OCI-LY7 (cell line): ENCODE data around the gene ELK4. TPM values are rescaled to one million over a fixed set of nuclear protein-coding genes. Genes with fewer than 3 reads are reported as not detected.
A peak's percentile ranks its signal among the peaks of the same experiment; 100 is the strongest.

ENCODE experiments used
- BruUV-seq: library from RNA; stranded (reverse); fragments of 400-500 nt; replicated peaks from 2 replicates; lab custom pipeline; 2021; lab: Mats Ljungman, UMichigan
- CTCF ChIA-PET: fragments of 300-600 bp; sonication (Branson Sonifier 250); formaldehyde crosslinking; loops from one replicate; lab custom pipeline; 2022; ENCODE audit warnings: antibody characterized with exemption; ENCODE audit not compliant: unreplicated experiment; lab: Charles Lee
- POLR2A ChIA-PET: fragments of 300-600 bp; sonication (Branson Sonifier 250); formaldehyde crosslinking; loops from one replicate; lab custom pipeline; 2022; ENCODE audit warnings: antibody characterized with exemption; lab: Charles Lee
- DNase-seq: peaks from one replicate; pipeline ENCODE4 v3.0.0-alpha.2; 2015; ENCODE audit warnings: low spot score
- H2AFZ ChIP-seq: fragments of 200-600 bp; sonication (generic), shearing (Covaris generic); 2 replicates; pipeline ENCODE4 v1.6.1; 2014; ENCODE audit warnings: mild to moderate bottlenecking, antibody characterized with exemption, low read length, moderate library complexity
- H3K27ac ChIP-seq: fragments of 200-600 bp; sonication (generic); 2 replicates; pipeline ENCODE4 v1.5.1; 2014; ENCODE audit warnings: mixed run types, low read depth, mild to moderate bottlenecking, moderate library complexity, low read length, inconsistent platforms; ENCODE audit not compliant: poor library complexity, severe bottlenecking
- H3K36me3 ChIP-seq: fragments of 200-600 bp; sonication (generic); 2 replicates; pipeline ENCODE4 v1.6.1; 2014; ENCODE audit warnings: mild to moderate bottlenecking, antibody characterized with exemption, low read length, moderate library complexity, mixed read lengths; ENCODE audit not compliant: insufficient read depth
- H3K4me1 ChIP-seq: fragments of 200-600 bp; sonication (generic); 2 replicates; pipeline ENCODE4 v1.5.1; 2014; ENCODE audit warnings: mild to moderate bottlenecking, low read length; ENCODE audit not compliant: insufficient read depth, poor library complexity, severe bottlenecking
- H3K4me2 ChIP-seq: fragments of 200-600 bp; sonication (generic); 2 replicates; pipeline ENCODE4 v1.6.1; 2014; ENCODE audit warnings: mild to moderate bottlenecking, low read length
- H3K4me3 ChIP-seq: fragments of 200-600 bp; sonication (generic); 2 replicates; pipeline ENCODE4 v1.5.1; 2014; ENCODE audit warnings: mild to moderate bottlenecking, low read depth, low read length; ENCODE audit not compliant: poor library complexity, severe bottlenecking
- H3K79me2 ChIP-seq: fragments of 200-600 bp; sonication (generic); 2 replicates; pipeline ENCODE4 v1.6.1; 2016; ENCODE audit warnings: low read depth, mild to moderate bottlenecking, low read length, moderate library complexity, mixed read lengths; ENCODE audit not compliant: insufficient read depth
- H3K9me2 ChIP-seq: fragments of 200-600 bp; sonication (generic); 2 replicates; pipeline ENCODE4 v1.6.1; 2016; ENCODE audit warnings: mild to moderate bottlenecking, low read length, mixed read lengths; ENCODE audit not compliant: insufficient read depth
- H3K9me3 ChIP-seq: fragments of 200-600 bp; sonication (generic); 2 replicates; pipeline ENCODE4 v1.6.1; 2014; ENCODE audit warnings: mild to moderate bottlenecking, mixed run types, low read length, mixed read lengths
- H4K20me1 ChIP-seq: fragments of 200-600 bp; sonication (generic); 2 replicates; pipeline ENCODE4 v1.6.1; 2014; ENCODE audit warnings: mild to moderate bottlenecking, antibody characterized with exemption, low read length, moderate library complexity, mixed read lengths; ENCODE audit not compliant: insufficient read depth
- EZH2phosphoT487 ChIP-seq: fragments of 200-600 bp; sonication (generic); IDR thresholded peaks from 2 replicates; pipeline ENCODE4 v1.6.1; 2018; ENCODE audit warnings: low read depth, borderline replicate concordance, mild to moderate bottlenecking, mixed run types, antibody characterized with exemption, low read length, moderate library complexity, mixed read lengths
- intact Hi-C: fragments of 100-400 bp; cut with micrococcal nuclease; formaldehyde crosslinking; loops from one replicate; pipeline ENCODE4 v1.10.0; 2022; ENCODE audit not compliant: unreplicated experiment
- total RNA-seq, 2 experiments: library from RNA; depleted of rRNA in 1 of 2; stranded (reverse); fragments of >200 nt in 1 of 2; shearing (Covaris generic) in 1 of 2; gene quantifications; 2 replicates each; pipeline ENCODE4 v1.2.3, GENCODE V29; 2014 to 2022
- TF ChIP-seq, protein P1 (sequence below): fragments of 200-600 bp; sonication (generic); conservative IDR thresholded peaks from 2 replicates; pipeline ENCODE4 v1.5.1; 2014; ENCODE audit warnings: mild to moderate bottlenecking, antibody characterized with exemption, low read length, moderate library complexity, mixed read lengths

ELK4 gene
- total RNA-seq, 2 experiments from 2014 or later: 26.4 to 88.3 TPM

- TF ChIP-seq EZH2phosphoT487: no peak
- TF ChIP-seq, protein P1, sequence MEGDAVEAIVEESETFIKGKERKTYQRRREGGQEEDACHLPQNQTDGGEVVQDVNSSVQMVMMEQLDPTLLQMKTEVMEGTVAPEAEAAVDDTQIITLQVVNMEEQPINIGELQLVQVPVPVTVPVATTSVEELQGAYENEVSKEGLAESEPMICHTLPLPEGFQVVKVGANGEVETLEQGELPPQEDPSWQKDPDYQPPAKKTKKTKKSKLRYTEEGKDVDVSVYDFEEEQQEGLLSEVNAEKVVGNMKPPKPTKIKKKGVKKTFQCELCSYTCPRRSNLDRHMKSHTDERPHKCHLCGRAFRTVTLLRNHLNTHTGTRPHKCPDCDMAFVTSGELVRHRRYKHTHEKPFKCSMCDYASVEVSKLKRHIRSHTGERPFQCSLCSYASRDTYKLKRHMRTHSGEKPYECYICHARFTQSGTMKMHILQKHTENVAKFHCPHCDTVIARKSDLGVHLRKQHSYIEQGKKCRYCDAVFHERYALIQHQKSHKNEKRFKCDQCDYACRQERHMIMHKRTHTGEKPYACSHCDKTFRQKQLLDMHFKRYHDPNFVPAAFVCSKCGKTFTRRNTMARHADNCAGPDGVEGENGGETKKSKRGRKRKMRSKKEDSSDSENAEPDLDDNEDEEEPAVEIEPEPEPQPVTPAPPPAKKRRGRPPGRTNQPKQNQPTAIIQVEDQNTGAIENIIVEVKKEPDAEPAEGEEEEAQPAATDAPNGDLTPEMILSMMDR: no peak
- Histone ChIP-seq H2AFZ (no peak overlapping the region), H3K4me2 (no peak overlapping the region), H3K4me3 (no peak overlapping the region), H3K36me3 (peaks cover 4% of the 10 kb centered on the region; the same call in 1 of the 2 replicates), H4K20me1 (no peaks in the 10 kb centered on the region), H3K79me2 (peaks cover 5% of the 10 kb centered on the region; the same call in 1 of the 2 replicates), H3K9me2 (no peaks in the 10 kb centered on the region), H3K4me1 (peaks cover 46% of the 10 kb centered on the region), H3K27ac (no peak overlapping the region), H3K9me3 (no peaks in the 10 kb centered on the region)
- ChIA-PET CTCF (interaction anchor here (0.7 to 3.2 kb wide), 3 partner anchors 42 to 70 kb away, joined by 3 to 41 read pairs (median 7); partner anchors contain the start of gene ELK4), POLR2A (interaction anchor here (0.7 to 10.4 kb wide), 5 partner anchors 18 to 70 kb away, joined by 4 to 183 read pairs (median 13); partner anchors contain the start of gene ELK4)
- DNase-seq: no peak
- no TSS peak for BruUV-seq
- intact Hi-C loops: loop anchor here (2.0 to 5.0 kb wide), 3 partner anchors 63 to 462 kb away; partner anchors contain the start of gene RHEX
These were observed 42.0 kb downstream of the ELK4 start for GRCh38 chr1:205589618-205590456.

DNA sequence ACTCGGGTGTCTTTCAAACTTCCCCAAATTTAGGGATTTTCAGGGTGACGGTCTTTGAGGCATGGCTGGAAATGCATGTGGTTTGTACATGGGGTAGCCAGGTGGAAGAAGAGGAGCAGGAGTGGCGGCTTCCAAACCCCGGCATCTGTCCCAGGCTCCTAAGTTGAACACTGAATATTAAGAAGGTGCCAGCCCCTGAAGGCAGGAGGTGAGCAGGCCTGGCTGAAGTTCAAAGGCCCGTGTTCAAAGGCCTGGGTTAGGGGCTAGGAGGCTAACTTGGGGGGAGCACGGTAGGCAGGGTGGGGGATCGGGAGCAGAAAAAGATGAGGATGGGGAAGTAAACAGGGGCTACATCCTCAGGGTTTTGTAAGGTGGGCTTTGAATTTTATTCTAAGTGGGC lies 42.8 kb downstream of the ELK4 start:
- Histone ChIP-seq H3K27ac (no peak overlapping the region), H3K4me2 (no peak overlapping the region), H2AFZ (no peak overlapping the region), H3K4me3 (no peak overlapping the region), H3K9me3 (no peaks in the 10 kb centered on the region), H3K4me1 (peaks cover 38% of the 10 kb centered on the region), H3K36me3 (peaks cover 4% of the 10 kb centered on the region; the same call in 1 of the 2 replicates), H3K79me2 (peaks cover 5% of the 10 kb centered on the region; the same call in 1 of the 2 replicates), H4K20me1 (no peaks in the 10 kb centered on the region), H3K9me2 (no peaks in the 10 kb centered on the region)
- BruUV-seq: no TSS peak
- ChIA-PET POLR2A (interaction anchor here (0.8 to 10.4 kb wide), 5 partner anchors 18 to 70 kb away, joined by 3 to 183 read pairs (median 4); partner anchors contain the start of gene ELK4), CTCF (interaction anchor here (0.9 to 1.5 kb wide), 3 partner anchors 44 to 69 kb away, joined by 6 to 14 read pairs (median 7); partner anchors contain the start of gene ELK4)
- intact Hi-C loops: no loop called here
- DNase-seq: no peak
- TF ChIP-seq, protein P1: peak; percentile 39; the same call in 1 of the 2 replicates
- TF ChIP-seq EZH2phosphoT487: no peak
